OCI-LY1 (cell line): Measurements from ENCODE around the gene TICRR.

Source experiments
- H2AFZ ChIP-seq: fragments of 200-600 bp; sonication (generic), shearing (Covaris generic); 2 replicates; pipeline ENCODE4 v1.6.0; 2014; ENCODE audit warnings: antibody characterized with exemption, mild to moderate bottlenecking, low read length
- H3F3A ChIP-seq: fragments of 200-600 bp; sonication (generic), shearing (Covaris generic); 2 replicates; pipeline ENCODE4 v1.6.0; 2014; ENCODE audit warnings: mild to moderate bottlenecking, antibody characterized with exemption, low read length, moderate library complexity; ENCODE audit not compliant: insufficient read depth
- H3K27ac ChIP-seq: fragments of 200-600 bp; sonication (generic); 2 replicates; pipeline ENCODE4 v1.5.1; 2014; ENCODE audit warnings: low read length, mixed run types, mild to moderate bottlenecking, low read depth; ENCODE audit not compliant: poor library complexity, severe bottlenecking
- H3K27me3 ChIP-seq: fragments of 200-600 bp; sonication (generic); 2 replicates; pipeline ENCODE4 v1.6.0; 2014; ENCODE audit warnings: antibody characterized with exemption, mild to moderate bottlenecking, low read length, moderate library complexity; ENCODE audit not compliant: insufficient read depth
- H3K36me3 ChIP-seq: fragments of 200-600 bp; sonication (generic); 2 replicates; pipeline ENCODE4 v1.6.1; 2014; ENCODE audit warnings: mild to moderate bottlenecking, antibody characterized with exemption, low read length, moderate library complexity, mixed read lengths; ENCODE audit not compliant: insufficient read depth
- H3K4me1 ChIP-seq: fragments of 200-600 bp; sonication (generic); 2 replicates; pipeline ENCODE4 v1.5.1; 2014; ENCODE audit warnings: mild to moderate bottlenecking, low read length, moderate library complexity; ENCODE audit not compliant: insufficient read depth, severe bottlenecking
- H3K4me2 ChIP-seq: fragments of 200-600 bp; sonication (generic), shearing (Covaris generic); 2 replicates; pipeline ENCODE4 v1.6.1; 2014; ENCODE audit warnings: low read length
- H3K4me3 ChIP-seq: fragments of 200-600 bp; sonication (generic); 2 replicates; pipeline ENCODE4 v1.5.1; 2014; ENCODE audit warnings: low read length, low read depth, mild to moderate bottlenecking, mixed read lengths; ENCODE audit not compliant: poor library complexity, severe bottlenecking
- H3K79me2 ChIP-seq: fragments of 200-600 bp; shearing (Covaris generic); 2 replicates; pipeline ENCODE4 v1.6.1; 2016; ENCODE audit warnings: mixed run types, low read length, mixed read lengths; ENCODE audit not compliant: insufficient read depth
- H3K9ac ChIP-seq: fragments of 200-600 bp; sonication (generic), shearing (Covaris generic); 2 replicates; pipeline ENCODE4 v1.6.1; 2014; ENCODE audit warnings: mild to moderate bottlenecking, low read length, mixed read lengths
- H3K9me2 ChIP-seq: fragments of 200-600 bp; sonication (generic), shearing (Covaris generic); 2 replicates; pipeline ENCODE4 v1.6.1; 2014; ENCODE audit warnings: low read depth, mild to moderate bottlenecking, low read length, mixed read lengths
- H3K9me3 ChIP-seq: fragments of 200-600 bp; shearing (Covaris generic); 2 replicates; pipeline ENCODE4 v1.6.1; 2014; ENCODE audit warnings: low read length, mixed read lengths
- H4K20me1 ChIP-seq: fragments of 200-600 bp; sonication (generic), shearing (Covaris generic); 2 replicates; pipeline ENCODE4 v1.6.0; 2016; ENCODE audit warnings: mild to moderate bottlenecking, low read length; ENCODE audit not compliant: insufficient read depth
- EZH2 ChIP-seq: fragments of 200-600 bp; sonication (generic), shearing (Covaris generic); IDR thresholded peaks from 2 replicates; pipeline ENCODE4 v1.8.0; 2017; ENCODE audit warnings: borderline replicate concordance, mixed run types, mild to moderate bottlenecking, antibody characterized with exemption, low read length, moderate library complexity, mixed read lengths
- TF ChIP-seq, protein P1 (sequence below): fragments of 200-600 bp; sonication (generic), shearing (Covaris generic); IDR thresholded peaks from 2 replicates; pipeline ENCODE4 v1.5.1; 2017; ENCODE audit warnings: mild to moderate bottlenecking, antibody characterized with exemption, low read length, moderate library complexity, mixed read lengths

Gene TICRR

DNA sequence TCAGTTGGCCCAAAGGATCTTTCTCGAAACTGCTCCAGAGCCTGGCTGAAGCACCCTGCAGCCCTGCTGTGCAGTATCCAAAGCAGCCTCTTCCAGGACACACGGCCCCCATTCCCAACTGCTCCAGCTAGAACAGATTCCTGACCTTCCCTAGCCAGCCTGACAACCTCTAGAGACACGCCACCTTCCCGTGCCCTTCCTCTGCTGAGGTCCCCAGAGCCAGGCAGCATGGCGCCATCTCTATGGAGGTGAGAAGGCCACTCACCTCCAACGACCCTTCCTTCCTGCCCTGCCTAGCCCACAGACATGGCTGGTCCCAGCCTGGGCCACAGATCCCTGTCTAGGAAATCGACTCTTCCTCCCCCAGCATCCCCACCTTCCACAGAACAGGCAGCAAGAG lies 76.9 kb downstream of the TICRR start:
- no peak overlapping the region for H3K9ac ChIP-seq
- H3K27me3 ChIP-seq, result no peaks in the 10 kb centered on the region
- H3K4me3 ChIP-seq, result no peak overlapping the region
- H3K4me1 ChIP-seq, result no peaks in the 10 kb centered on the region
- no peaks in the 10 kb centered on the region for H3K36me3 ChIP-seq
- H4K20me1 ChIP-seq, result no peaks in the 10 kb centered on the region
- no peaks in the 10 kb centered on the region for H3K9me3 ChIP-seq
- no peaks in the 10 kb centered on the region for H3K79me2 ChIP-seq
- no peaks in the 10 kb centered on the region for H3F3A ChIP-seq
- no peaks in the 10 kb centered on the region for H3K9me2 ChIP-seq
- no peak overlapping the region for H2AFZ ChIP-seq
- H3K4me2 ChIP-seq, result no peak overlapping the region
- TF ChIP-seq EZH2, result no peak
- TF ChIP-seq, protein P1, sequence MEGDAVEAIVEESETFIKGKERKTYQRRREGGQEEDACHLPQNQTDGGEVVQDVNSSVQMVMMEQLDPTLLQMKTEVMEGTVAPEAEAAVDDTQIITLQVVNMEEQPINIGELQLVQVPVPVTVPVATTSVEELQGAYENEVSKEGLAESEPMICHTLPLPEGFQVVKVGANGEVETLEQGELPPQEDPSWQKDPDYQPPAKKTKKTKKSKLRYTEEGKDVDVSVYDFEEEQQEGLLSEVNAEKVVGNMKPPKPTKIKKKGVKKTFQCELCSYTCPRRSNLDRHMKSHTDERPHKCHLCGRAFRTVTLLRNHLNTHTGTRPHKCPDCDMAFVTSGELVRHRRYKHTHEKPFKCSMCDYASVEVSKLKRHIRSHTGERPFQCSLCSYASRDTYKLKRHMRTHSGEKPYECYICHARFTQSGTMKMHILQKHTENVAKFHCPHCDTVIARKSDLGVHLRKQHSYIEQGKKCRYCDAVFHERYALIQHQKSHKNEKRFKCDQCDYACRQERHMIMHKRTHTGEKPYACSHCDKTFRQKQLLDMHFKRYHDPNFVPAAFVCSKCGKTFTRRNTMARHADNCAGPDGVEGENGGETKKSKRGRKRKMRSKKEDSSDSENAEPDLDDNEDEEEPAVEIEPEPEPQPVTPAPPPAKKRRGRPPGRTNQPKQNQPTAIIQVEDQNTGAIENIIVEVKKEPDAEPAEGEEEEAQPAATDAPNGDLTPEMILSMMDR, result no peak
- H3K27ac ChIP-seq, result no peak overlapping the region

DNA sequence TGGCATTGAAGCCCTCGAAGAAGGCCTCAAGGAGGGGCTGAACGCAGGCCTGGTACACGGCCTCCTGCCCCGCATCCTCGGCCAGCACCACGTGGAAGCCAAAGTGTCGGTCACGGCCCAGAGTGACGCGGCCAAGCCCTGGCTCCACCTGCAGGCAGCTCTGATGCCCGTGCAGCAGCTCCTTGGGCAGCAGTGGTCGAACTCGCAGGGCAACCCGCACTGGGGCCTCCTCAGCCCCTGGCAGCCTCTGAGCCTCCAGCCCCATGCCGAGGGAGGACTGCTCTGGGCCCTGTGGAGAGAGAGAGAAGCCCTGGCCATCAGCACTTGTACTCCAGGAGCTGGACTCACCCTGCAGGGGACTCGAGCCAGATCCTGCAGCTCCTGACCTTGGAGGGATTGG lies 77.4 kb downstream of the TICRR start:
- TF ChIP-seq, protein P1, result no peak
- no peak for TF ChIP-seq EZH2
- Histone ChIP-seq H3K4me2 (no peak overlapping the region), H3K27me3 (no peaks in the 10 kb centered on the region), H3K36me3 (no peaks in the 10 kb centered on the region), H3K79me2 (no peaks in the 10 kb centered on the region), H3K9ac (no peak overlapping the region), H4K20me1 (no peaks in the 10 kb centered on the region), H3K4me3 (no peak overlapping the region), H3K9me2 (no peaks in the 10 kb centered on the region), H3K27ac (no peak overlapping the region), H2AFZ (no peak overlapping the region), H3F3A (no peaks in the 10 kb centered on the region), H3K9me3 (no peaks in the 10 kb centered on the region), H3K4me1 (no peaks in the 10 kb centered on the region)

DNA sequence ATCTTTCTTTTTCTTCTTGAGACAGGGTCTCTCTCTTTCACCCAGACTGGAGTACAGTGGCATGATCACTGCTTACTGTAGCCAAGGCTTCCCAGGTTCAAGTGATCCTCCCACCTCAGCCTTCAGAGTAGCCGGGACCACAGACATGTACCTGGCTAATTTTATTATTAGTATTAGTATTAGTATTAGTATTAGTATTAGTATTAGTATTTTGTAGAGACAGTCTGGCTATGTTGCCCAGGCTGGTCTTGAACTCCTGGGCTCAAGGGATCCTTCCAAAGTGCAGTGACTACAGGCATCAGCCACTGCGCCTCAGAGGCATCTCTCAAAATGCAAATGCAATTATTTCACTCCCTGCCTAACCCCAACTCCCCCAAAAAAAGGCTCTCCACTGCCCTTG lies 78.3 kb downstream of the TICRR start:
- TF ChIP-seq, protein P1, result no peak
- TF ChIP-seq EZH2, result no peak
- Histone ChIP-seq H3K9me3 (no peaks in the 10 kb centered on the region), H3K27me3 (no peaks in the 10 kb centered on the region), H3K36me3 (no peaks in the 10 kb centered on the region), H3K4me2 (no peak overlapping the region), H3K9ac (no peak overlapping the region), H3K79me2 (no peaks in the 10 kb centered on the region), H3K4me3 (no peak overlapping the region), H2AFZ (no peak overlapping the region), H3K27ac (no peak overlapping the region), H3K4me1 (no peaks in the 10 kb centered on the region), H4K20me1 (no peaks in the 10 kb centered on the region), H3F3A (no peaks in the 10 kb centered on the region), H3K9me2 (no peaks in the 10 kb centered on the region)
